ENCODE measurements around the gene NACC1.

The NACC1 gene

GRCh38 chr19:13117772-13118423, at the start of gene NACC1:
TSS of gene NACC1 (plus strand) at chr19:13118264. CDS start at chr19:13135208, 16,944 bp downstream.
- DNase-seq (ENCODE audit: low read depth in 1 of 2, low spot score in 1 of 2): peak; percentile 78 to 92

- no peak for DNase-seq (ENCODE audit: low read depth in 1 of 2, low spot score in 1 of 2)
Observed at GRCh38 chr19:13069415-13070359, 48.4 kb upstream of the NACC1 start.

- DNase-seq (ENCODE audit: low read depth in 1 of 2, low spot score in 1 of 2): no peak
Observed at GRCh38 chr19:13070425-13071140, 47.5 kb upstream of the NACC1 start.

DNA sequence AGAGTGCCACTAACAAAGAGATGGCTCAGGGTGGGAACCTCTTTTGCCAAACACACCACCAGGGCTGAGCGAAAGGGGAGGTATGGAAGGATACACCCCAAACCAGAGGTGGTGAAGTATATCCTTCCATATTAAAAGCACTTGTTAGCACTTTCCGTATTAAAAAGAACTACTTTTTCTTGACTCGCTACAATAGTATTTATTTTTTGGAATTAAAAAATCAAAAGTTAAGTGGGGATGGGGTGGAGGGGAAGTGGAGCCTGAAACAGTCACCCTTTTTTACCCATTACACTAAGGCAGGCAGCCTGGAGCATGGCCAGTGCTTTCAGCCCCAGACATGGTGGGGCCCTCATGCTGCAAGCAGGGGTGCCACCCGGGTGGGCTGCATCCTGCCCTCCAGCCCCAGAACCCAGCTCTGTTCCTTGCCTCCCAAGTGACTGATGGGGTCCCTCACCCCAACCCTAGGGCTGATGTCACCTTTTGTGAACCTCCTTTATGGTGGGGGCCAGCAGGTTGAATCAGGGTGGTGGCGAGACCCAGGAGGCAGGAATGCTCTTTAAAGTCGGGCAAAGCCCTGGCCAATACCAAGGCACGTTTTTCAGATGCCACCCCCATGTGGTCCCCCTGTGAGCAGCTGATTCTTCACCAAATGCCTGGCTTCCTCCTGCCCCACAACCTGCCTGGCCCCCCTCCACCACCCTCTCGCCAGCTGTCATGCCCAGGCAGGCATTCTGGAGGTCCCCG, 46.4 kb upstream of the NACC1 start:
- no peak for DNase-seq (ENCODE audit: low read depth in 1 of 2, low spot score in 1 of 2)

DNA sequence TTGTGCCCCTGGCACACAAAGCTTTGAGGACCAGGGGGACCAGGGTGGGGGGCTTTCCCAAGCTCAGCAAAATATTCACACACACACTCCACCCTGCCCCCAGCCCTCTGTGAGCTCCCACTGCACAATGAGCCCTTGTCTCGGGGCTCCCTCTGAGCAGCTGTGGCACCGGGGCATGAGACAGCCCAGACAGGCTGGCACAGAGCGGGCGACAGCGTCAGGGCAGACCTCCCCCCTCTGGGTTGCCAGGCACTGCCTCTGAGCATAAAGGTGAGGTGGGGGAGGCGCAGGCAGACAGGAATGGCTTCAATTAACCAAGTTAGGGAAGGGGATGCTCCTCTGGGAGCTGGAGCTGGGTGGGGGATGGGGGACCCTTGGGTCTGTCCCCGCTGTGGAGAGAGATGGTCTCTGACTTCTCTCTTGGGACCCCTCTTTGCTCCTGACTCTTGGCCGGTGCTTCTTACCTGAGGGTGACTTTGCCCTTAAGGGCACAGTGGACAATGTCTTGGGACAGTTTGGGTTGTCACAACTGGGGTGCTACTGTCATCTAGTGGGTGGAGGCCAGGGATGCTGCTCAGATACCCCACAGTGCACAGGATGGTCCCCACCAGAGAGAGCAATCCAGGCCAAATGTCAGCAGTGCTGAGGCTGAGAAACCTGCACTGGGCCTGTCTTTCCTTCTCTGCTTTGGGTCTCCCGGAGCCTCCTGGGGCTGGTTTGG, 45.7 kb upstream of the NACC1 start:
- DNase-seq (ENCODE audit: low read depth in 1 of 2, low spot score in 1 of 2): no peak

GRCh38 chr19:13073263-13073662, 44.8 kb upstream of the NACC1 start:
- DNase-seq (ENCODE audit: low read depth in 1 of 2, low spot score in 1 of 2): no peak

DNA sequence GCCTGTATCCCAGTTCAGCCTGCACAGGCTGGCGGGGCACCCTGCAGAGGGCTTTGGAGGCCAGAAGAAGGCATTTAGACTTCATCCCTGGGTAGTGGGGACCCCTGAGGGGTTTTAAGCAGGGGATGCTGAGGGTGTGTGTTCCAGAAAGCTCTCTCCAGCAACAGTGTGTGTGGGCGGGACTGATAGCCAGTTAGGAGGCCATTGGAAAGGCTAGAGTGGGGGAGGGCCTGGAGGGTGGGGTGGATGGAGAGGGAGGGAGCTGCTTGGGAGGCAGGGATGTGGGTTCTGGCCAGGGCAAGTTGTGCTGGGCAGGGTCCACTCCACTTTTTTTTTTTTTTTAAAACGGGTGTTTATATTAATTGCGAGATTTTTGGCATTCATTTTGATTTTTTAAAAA, 43.7 kb upstream of the NACC1 start:
- DNase-seq (ENCODE audit: low read depth in 1 of 2, low spot score in 1 of 2): no peak

- DNase-seq (ENCODE audit: low read depth in 1 of 2, low spot score in 1 of 2): no peak
Observed at GRCh38 chr19:13076320-13076719, 41.7 kb upstream of the NACC1 start.

GRCh38 chr19:13076787-13077186, 41.3 kb upstream of the NACC1 start:
- no peak for DNase-seq (ENCODE audit: low read depth in 1 of 2, low spot score in 1 of 2)

DNA sequence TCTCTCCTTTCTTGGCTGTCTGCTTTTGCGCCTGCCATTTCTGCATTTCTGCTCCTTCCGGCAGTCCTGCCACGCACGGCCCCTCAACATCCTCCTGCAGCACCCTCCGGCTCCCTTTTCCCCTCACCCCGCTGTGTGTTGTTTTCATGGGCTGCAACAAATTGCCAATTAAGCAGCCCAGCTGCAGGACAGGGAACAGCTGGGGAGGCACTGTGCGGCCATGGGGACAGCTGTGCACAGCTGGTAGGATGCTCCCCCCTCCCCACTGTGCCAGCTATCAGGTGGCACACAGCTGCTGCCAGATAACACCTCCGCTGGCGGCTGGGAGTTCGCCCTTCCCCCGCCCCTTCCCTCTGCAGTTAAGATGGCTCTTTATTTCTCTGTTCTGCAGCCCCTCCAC, 40.8 kb upstream of the NACC1 start:
- no peak for DNase-seq (ENCODE audit: low read depth in 1 of 2, low spot score in 1 of 2)

- no peak for DNase-seq (ENCODE audit: low read depth in 1 of 2, low spot score in 1 of 2)
Observed at GRCh38 chr19:13078381-13078780, 39.7 kb upstream of the NACC1 start.

GRCh38 chr19:13078897-13079541, 39.0 kb upstream of the NACC1 start:
- no peak for DNase-seq (ENCODE audit: low read depth in 1 of 2, low spot score in 1 of 2)

- no peak for DNase-seq (ENCODE audit: low read depth in 1 of 2, low spot score in 1 of 2)
Observed at GRCh38 chr19:13079542-13079986, 38.5 kb upstream of the NACC1 start.

DNA sequence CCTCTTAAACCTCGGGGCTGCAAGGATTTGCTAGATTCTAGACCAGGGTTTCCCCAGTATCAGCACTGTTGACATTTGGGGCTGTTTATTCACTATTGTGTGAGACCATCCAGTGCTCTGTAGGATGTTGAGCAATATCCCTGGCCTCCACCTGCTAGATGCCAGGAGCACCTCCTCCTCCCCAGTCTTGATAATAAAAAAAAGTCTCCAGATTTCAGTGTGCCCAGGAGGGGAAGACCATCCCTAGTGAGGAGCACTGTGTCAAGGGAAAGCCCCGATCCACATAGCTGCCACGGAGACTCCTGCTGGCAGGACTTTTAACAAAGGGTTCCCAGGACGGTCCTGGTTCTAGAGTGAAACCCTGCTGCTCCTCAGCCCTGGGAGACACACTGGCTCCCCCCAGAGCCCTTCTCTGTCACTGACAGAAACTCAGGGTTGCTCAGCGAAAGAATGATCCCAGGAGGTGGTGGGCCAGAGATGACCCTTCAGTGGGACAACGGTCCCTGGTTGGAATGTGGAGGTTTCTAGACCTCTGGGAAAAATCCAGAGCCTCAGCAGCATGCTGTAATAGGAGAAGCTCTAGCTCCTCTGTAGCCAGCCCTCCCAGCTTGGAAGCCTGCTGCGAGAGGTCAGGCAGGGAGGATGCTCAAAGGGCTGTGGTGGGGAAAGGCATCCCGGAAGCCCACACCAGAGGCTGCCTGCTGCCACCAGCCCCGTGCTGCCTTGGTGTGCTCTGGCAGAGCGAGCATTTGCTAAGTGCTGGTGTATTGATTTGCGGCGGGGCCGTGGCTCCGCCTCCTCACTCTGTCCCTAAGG, 35.7 kb upstream of the NACC1 start:
- DNase-seq (ENCODE audit: low read depth in 1 of 2, low spot score in 1 of 2): no peak

DNA sequence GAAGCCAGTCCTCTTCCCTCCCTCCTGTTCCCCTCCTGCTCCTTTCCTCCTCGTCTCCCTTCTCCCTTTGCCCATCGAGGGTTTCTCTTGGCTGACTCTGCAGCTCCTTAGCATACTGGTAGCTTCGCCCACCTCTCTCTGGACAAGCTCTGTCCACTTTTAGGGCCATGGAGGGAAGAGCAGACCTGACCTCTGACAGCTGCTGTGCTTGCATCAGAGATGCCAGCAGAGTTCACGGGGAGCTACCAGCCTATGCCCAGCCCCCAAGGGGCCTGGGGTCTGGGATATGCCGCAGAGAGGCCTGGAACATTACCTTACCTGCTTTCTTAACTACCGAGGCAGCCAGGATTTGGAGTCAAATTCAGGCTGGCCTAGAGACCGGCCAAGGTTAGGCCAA, 35.1 kb upstream of the NACC1 start:
- no peak for DNase-seq (ENCODE audit: low read depth in 1 of 2, low spot score in 1 of 2)

GRCh38 chr19:13083627-13084026, 34.4 kb upstream of the NACC1 start:
- DNase-seq (ENCODE audit: low read depth in 1 of 2, low spot score in 1 of 2): no peak

DNA sequence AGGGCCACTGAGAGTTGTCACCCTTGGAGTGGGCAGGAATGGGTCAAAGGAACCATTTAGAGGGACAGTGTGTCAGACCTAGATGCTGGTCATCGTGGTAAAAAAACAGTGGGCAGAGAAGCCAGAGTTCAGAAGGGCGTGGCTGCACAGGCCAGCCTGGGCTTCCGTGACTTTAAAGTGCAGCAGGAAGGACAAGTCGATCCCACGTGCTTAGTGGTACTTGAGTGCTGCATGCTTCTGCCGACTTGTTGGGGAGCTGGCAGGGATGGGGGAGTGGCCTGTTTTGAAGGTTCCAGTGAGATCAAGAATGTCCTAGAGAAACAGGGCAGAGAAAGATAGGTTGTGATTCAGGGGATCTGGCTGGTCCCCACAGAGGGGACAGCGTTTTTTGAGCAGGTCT, 32.4 kb upstream of the NACC1 start:
- no peak for DNase-seq (ENCODE audit: low read depth in 1 of 2, low spot score in 1 of 2)

GRCh38 chr19:13086341-13086740, 31.7 kb upstream of the NACC1 start:
- no peak for DNase-seq (ENCODE audit: low read depth in 1 of 2, low spot score in 1 of 2)

DNA sequence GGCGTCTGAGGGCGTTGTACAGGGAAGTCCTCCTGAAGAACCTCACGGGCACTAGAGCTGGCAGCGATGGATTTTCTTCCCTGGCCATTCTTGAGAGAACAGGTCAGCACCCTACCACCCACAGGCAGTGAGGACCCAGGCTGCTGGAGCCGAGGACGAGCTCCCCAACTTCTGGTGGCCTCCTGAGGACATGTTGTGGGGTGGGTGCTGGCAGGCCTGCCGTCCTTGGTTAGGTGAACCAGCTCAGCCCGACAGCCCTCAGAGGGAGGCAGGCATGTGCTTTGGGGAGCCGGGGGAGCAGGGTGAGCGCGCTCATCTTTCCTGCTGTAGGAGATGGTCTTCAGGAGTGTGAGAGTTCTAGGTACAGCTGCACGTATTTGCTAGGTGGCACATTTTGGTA, 30.8 kb upstream of the NACC1 start:
- DNase-seq (ENCODE audit: low read depth in 1 of 2, low spot score in 1 of 2): no peak
